IPS DF 6.9 (cell line): Measurements from ENCODE around the gene DOP1B.

Experiments
- DNase-seq: peaks from one replicate; pipeline ENCODE4 v3.0.0-alpha.2; 2013; ENCODE audit warnings: low read depth, low spot score
- H3K27ac ChIP-seq: one replicate; pipeline ENCODE4 v1.5.1; 2013; ENCODE audit warnings: low read length, control low read depth
- H3K27me3 ChIP-seq: 2 replicates; pipeline ENCODE4 v1.6.1; 2013; ENCODE audit warnings: mild to moderate bottlenecking, low read length; ENCODE audit not compliant: control insufficient read depth, insufficient read depth
- H3K36me3 ChIP-seq: 2 replicates; pipeline ENCODE4 v1.6.1; 2013; ENCODE audit warnings: low read length; ENCODE audit not compliant: control insufficient read depth, insufficient read depth
- H3K4me1 ChIP-seq: 2 replicates; pipeline ENCODE4 v1.6.1; 2013; ENCODE audit warnings: low read length; ENCODE audit not compliant: control insufficient read depth, insufficient read depth
- H3K4me3 ChIP-seq: 2 replicates; pipeline ENCODE4 v1.5.1; 2013; ENCODE audit warnings: mild to moderate bottlenecking, low read length
- H3K9me3 ChIP-seq: 2 replicates; pipeline ENCODE4 v1.6.1; 2013; ENCODE audit warnings: low read length, inconsistent platforms; ENCODE audit not compliant: control insufficient read depth, insufficient read depth
- WGBS: extraction: QIAGEN DNeasy Blood & Tissue Kit; methylation state at CpG from one replicate; pipeline ENCODE4 v1.1.7; 2013; ENCODE audit warnings: mixed read lengths, missing lambda C conversion rate; ENCODE audit not compliant: insufficient read length, insufficient coverage; 5-methylcytosine and 5-hydroxymethylcytosine counted together

DOP1B gene

DNA sequence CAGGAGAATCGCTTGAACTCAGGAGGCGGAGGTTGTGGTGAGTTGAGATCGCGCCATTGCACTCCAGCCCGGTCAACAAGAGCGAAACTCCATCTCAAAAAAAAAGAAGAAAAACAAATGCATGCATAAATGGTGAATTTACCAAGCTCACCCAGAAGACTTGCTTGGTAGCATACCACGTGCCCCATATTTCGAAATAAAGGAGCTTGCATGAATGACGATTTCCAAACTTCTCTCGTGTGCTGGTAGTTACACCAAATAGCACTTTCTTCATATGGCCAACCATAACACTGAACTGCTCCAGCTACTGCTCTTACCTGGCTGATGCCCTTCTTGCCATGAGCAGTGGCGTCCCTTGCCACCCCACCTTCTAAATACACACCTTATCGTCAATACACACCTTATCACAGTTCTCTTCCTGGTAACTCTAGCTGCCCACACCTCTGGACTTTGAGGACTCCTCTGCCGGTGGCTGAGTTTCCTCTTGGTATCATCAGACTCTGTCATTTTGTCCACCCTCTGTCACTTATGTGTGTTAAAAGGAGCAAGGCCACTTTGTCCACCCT lies 2.8 kb downstream of the DOP1B start:
- DNase-seq = no peak
- peaks cover 3% of the 10 kb centered on the region; the same call in 1 of the 2 replicates for H3K4me1 ChIP-seq
- H3K36me3 ChIP-seq = no peaks in the 10 kb centered on the region
- no peak overlapping the region for H3K27ac ChIP-seq
- peaks cover 5% of the 10 kb centered on the region; the same call in 1 of the 2 replicates for H3K27me3 ChIP-seq
- H3K9me3 ChIP-seq = no peaks in the 10 kb centered on the region
- no CpG with 5 or more reads among the region's 13 CpGs for WGBS
- no peak overlapping the region for H3K4me3 ChIP-seq

DNA sequence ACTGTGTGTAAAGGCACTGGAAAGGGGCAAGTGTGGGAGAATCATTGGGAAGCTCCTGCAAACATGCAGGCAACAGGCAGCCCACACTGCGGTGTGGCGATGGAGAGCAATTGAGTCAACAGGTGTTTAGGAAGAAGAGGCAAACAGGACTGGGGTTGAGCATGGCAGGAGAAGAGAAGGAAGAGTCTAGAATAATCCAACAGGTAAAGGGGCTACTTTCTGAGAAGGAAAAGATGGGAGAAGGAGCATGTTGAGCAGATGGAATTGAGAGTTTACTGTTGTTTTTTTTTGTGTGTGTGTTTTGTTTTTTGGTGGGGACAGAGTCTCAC lies 4.2 kb downstream of the DOP1B start:
- no peaks in the 10 kb centered on the region for H3K36me3 ChIP-seq
- no peak for DNase-seq
- WGBS = no CpG with 5 or more reads among the region's 2 CpGs

DNA sequence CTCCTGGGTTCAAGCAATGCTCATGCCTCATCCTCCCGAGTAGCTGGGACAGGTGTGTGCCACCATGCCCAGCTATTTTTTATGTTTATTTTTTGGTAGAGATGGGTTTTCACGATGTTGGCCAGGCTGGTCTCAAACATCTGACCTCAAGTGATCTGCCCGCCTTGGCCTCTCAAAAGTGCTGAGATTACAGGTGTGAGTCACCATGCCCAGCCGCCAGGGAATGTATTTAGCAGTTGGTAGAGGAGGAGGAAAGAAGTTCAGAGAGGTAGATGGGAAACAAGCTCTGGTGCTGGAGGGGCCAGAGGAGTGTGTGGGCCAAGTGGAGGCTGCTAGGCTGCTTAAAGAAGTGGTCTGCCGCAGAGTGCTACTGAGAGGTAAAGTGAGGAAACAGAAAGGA lies 6.0 kb downstream of the DOP1B start:
- Histone ChIP-seq H3K4me3 (no peak overlapping the region), H3K36me3 (no peaks in the 10 kb centered on the region), H3K27ac (no peak overlapping the region), H3K9me3 (no peaks in the 10 kb centered on the region), H3K4me1 (no peaks in the 10 kb centered on the region), H3K27me3 (no peaks in the 10 kb centered on the region)
- no CpG with 5 or more reads among the region's 5 CpGs for WGBS
- DNase-seq = no peak

More for the DNA sequence above, 4.2 kb downstream of the DOP1B start:
- no peaks in the 10 kb centered on the region for H3K27me3 ChIP-seq
- no peak overlapping the region for H3K27ac ChIP-seq
- H3K4me3 ChIP-seq = no peak overlapping the region
- H3K4me1 ChIP-seq = no peaks in the 10 kb centered on the region
- H3K9me3 ChIP-seq = no peaks in the 10 kb centered on the region

DNA sequence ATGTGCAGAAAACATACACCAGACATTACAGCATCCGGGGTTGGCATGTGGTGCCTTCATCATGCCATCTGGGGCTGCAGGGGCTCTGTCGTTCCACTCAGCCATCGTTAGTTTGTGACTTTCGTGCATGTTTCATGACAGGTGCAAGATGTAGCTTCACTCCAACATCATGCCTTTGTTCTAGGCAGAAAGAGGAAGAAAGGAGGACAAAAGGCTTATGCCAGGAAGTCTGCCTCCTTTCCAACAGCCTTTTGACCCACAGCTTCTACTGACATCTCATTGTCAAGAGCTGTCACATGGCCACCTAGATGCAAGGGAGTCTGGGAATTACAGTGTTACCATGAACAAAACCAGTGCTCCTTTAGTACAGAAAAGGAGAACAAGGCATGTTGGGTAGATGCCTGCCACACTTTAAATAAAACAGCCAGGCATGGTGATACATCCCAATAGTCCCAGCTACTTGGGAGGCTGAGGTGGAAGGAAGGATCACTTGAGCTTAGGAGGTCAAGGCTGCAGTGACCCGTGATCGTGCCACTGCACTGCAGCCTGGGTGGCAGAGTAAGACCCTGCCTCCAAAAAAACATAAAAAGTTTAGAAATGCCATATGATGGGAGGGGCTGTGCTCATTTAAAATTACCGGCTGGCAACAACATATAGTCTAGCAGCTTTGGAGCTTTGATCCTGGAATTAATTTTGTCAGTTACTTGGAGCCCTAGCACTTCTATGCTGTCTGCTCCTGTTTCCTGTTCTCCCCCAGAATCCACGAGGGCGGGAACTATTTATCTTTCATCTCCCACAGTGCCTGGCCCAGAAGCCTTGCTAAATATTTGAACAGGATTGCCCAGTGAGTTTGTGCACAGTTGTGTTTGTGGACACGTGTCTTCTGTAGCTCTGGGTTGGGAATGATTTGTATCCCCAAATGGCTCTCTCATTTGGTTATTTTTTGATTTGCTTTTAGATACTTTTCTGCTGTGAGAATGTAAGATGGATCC lies 7.4 kb downstream of the DOP1B start:
- Histone ChIP-seq H3K27ac (no peak overlapping the region), H3K4me3 (no peak overlapping the region)

DNA sequence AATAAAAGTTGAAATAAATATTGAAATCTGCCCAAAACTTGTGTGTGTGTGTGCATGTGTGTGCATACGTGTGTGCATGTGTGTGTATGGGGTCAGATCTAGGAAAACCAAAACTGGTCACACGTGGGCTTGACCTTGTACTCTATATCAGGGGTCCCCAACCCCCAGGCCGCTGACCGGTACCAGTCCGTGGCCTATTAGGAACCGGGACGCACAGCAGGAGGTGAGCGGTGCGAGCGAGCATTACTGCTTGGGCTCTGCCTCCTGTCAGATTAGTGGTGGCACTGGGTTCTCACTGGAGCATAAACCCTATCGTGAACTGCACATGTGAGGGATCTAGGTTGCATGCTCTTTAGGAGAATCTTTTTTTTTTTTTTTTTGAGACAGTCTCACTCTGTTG lies 8.7 kb downstream of the DOP1B start:
- Histone ChIP-seq H3K4me1 (no peaks in the 10 kb centered on the region), H3K27ac (no peak overlapping the region), H3K27me3 (no peaks in the 10 kb centered on the region), H3K36me3 (no peaks in the 10 kb centered on the region), H3K4me3 (no peak overlapping the region), H3K9me3 (no peaks in the 10 kb centered on the region)
- DNase-seq = no peak
- WGBS = no CpG with 5 or more reads among the region's 11 CpGs

More for the DNA sequence above, 7.4 kb downstream of the DOP1B start:
- H3K9me3 ChIP-seq = no peaks in the 10 kb centered on the region
- H3K27me3 ChIP-seq = no peaks in the 10 kb centered on the region
- H3K36me3 ChIP-seq = no peaks in the 10 kb centered on the region
- no CpG with 5 or more reads among the region's 10 CpGs for WGBS
- no peak for DNase-seq
- H3K4me1 ChIP-seq = no peaks in the 10 kb centered on the region

DNA sequence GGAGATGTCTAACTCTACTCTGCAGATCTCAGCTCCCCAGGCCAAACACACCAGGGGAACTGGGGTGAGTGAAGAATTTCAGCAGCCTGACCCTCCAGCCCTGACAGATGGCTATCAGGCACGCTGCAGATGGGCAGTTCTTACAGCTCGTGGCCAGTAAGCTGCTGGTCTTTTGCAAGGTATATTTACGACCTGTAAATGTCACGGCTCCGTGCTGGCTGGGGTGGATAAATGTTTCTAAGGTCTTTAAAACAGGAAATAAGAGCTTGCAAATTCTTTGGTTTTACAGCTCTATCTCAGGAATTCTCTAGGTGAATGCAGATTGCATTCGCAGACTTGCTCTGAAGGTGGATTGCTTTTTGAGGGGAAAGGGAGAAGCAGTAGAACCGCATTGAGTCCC lies 10.1 kb downstream of the DOP1B start:
- Histone ChIP-seq H3K36me3 (no peaks in the 10 kb centered on the region), H3K4me1 (no peaks in the 10 kb centered on the region), H3K27me3 (no peaks in the 10 kb centered on the region), H3K4me3 (no peak overlapping the region), H3K9me3 (no peaks in the 10 kb centered on the region), H3K27ac (no peak overlapping the region)
- no peak for DNase-seq
- WGBS = no CpG with 5 or more reads among the region's 7 CpGs

DNA sequence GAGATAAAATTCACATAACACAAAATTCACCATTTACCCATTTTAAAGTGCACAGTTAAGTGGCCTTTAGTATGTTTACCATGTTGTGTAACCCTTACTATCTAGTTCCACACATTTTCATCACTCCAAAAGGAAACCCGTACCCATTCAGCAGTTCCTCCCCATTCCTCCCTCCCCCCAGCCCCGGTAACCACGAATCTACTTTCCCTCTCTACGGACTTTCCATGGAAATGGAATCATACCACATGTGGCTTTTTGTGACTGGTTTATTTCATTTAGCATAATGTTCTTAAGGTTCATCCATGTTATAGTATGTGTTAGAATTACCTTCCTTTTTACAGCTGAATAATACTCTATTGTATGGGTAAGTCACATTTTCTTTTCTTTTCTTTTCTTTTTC lies 10.9 kb downstream of the DOP1B start:
- no peak for DNase-seq
- H3K9me3 ChIP-seq = no peaks in the 10 kb centered on the region
- no peaks in the 10 kb centered on the region for H3K36me3 ChIP-seq
- no peaks in the 10 kb centered on the region for H3K27me3 ChIP-seq
- H3K4me1 ChIP-seq = no peaks in the 10 kb centered on the region
- H3K27ac ChIP-seq = no peak overlapping the region
- H3K4me3 ChIP-seq = no peak overlapping the region
- no CpG with 5 or more reads among the region's 4 CpGs for WGBS

DNA sequence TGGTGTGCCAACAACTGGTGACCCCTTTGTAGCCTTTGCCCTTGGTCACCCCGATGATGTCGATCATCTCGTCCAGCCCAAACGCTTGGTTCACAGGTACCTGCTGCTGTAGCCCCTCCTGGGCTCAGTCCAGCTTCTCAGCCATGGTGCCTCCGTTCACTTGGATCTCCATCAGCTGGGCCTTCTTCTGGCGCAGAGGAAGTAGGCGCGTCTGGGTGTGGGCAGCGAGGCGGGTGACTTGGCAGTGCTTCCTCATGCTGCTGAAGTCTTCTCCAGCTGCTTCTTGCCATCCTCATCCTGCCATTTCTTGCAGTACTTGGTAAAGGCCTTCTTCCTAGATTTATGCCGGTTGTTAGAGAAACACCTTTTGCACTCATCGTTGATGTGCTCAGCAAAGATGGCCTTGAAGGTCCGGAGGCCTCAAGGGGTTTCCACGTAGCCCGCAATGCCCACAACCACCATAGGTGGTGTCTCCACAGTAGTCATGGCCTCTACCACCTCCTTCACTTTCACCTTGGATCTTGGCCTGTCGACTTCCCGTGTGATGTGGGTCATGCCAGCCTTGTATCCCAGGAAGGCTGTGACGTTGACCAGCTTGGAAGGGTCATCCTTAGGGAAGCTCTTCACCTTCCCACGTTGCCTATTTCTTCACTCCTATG lies 13.0 kb downstream of the DOP1B start:
- H3K4me3 ChIP-seq = no peak overlapping the region
- H3K27me3 ChIP-seq = no peaks in the 10 kb centered on the region
- H3K36me3 ChIP-seq = no peaks in the 10 kb centered on the region
- no peak for DNase-seq
- no peaks in the 10 kb centered on the region for H3K9me3 ChIP-seq
- no peak overlapping the region for H3K27ac ChIP-seq
- WGBS = no CpG with 5 or more reads among the region's 19 CpGs
- H3K4me1 ChIP-seq = no peaks in the 10 kb centered on the region

DNA sequence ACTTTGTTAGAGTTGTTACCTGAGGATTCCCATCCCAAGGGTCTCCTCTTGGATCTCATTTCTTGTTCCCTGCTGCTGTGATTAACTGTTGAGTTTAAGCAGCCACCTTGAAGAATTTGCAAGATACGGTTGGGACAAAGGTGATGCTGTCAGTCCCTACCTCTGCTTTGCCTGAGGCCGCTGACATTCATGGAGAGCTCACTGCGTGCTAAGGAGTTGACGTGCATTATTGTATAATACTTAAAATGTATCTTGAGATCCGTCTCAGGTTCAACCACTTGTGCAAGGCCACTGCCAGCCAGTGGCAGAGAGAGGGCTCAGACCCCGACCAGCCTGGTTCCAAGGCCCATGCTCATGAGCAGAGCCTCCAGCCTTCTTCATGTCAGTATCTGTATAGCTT lies 14.2 kb downstream of the DOP1B start:
- DNase-seq = no peak
- no peak overlapping the region for H3K27ac ChIP-seq
- no peaks in the 10 kb centered on the region for H3K9me3 ChIP-seq
- WGBS = no CpG with 5 or more reads among the region's 6 CpGs
- no peak overlapping the region for H3K4me3 ChIP-seq
- no peaks in the 10 kb centered on the region for H3K4me1 ChIP-seq
- no peaks in the 10 kb centered on the region for H3K36me3 ChIP-seq
- no peaks in the 10 kb centered on the region for H3K27me3 ChIP-seq

DNA sequence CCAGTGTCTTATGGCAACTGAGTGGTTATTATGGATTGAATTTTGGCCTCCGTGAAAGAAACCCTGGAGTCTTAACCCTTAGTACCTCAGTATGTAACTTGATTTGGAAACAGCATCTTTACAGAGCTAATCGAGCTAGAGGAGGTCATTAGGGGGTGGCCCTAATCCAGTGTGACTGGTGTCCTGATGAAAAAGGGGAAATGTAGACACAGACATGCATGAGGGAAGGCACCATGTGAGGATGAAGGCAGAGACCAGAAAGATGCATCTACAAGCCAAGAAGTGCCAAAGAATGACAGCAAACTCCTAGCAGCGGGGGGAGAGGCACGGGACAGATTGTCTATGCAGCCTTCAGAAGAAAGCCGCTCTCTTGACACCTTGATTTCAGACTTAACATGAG lies 14.7 kb downstream of the DOP1B start:
- no peaks in the 10 kb centered on the region for H3K9me3 ChIP-seq
- H3K27ac ChIP-seq = no peak overlapping the region
- no peaks in the 10 kb centered on the region for H3K27me3 ChIP-seq
- H3K4me1 ChIP-seq = no peaks in the 10 kb centered on the region
- no peaks in the 10 kb centered on the region for H3K36me3 ChIP-seq
- DNase-seq = no peak
- WGBS = no CpG with 5 or more reads among the region's 5 CpGs
- no peak overlapping the region for H3K4me3 ChIP-seq
